ENCODE results near the gene HLF. TPM values are rescaled to one million over a fixed set of nuclear protein-coding genes. Genes with fewer than 3 reads are reported as not detected.

The HLF gene
- total and polyA plus RNA-seq, 4 donors = 8.0 to 59.3 (median 24.6) TPM

GRCh38 chr17:55284944-55285339, 20.2 kb downstream of the HLF start:
- peaks cover 17 to 74% (median 56%) of the 10 kb centered on the region in 4 donors for H3K4me1 ChIP-seq (ENCODE audit: control insufficient read depth in 4 of 4, insufficient read depth in 4 of 4, low read length in 3 of 4)
- 38% methylated on average over 2 of the region's 2 CpGs for WGBS
- peak overlapping the region; percentile 90 to 96 for H3K27ac ChIP-seq (ENCODE audit: low read depth in 1 of 2, low read length in 2 of 2)
- H3K36me3 ChIP-seq (ENCODE audit: control insufficient read depth in 4 of 4, insufficient read depth in 3 of 4, low read depth in 1 of 4, low read length in 3 of 4) = peaks cover 0 to 11% (median 4%) of the 10 kb centered on the region in 4 donors
- TF ChIP-seq REST (IDR thresholded peaks at IDR 0.05) (no peak), FOXA2 (IDR thresholded peaks at IDR 0.05) (no peak), YY1 (IDR thresholded peaks at IDR 0.05) (no peak), NR2F2 (IDR thresholded peaks at IDR 0.05) (no peak), RAD21 (IDR thresholded peaks at IDR 0.05) (no peak), CTCF (IDR thresholded peaks at IDR 0.05; ENCODE audit: low read depth, low read length, missing input control) (no peak), TAF1 (conservative IDR thresholded peaks at IDR 0.05) (no peak), ATF3 (IDR thresholded peaks at IDR 0.05) (no peak), HNF4G (IDR thresholded peaks at IDR 0.05) (no peak), GABPA (IDR thresholded peaks at IDR 0.05 in 1 of 2, conservative IDR thresholded peaks at IDR 0.05 in 1 of 2) (no peak), HNF4A (conservative IDR thresholded peaks at IDR 0.05) (no peak), FOXA1 (IDR thresholded peaks at IDR 0.05) (no peak), JUND (IDR thresholded peaks at IDR 0.05) (no peak), MAX (IDR thresholded peaks at IDR 0.05) (no peak), ZBTB33 (IDR thresholded peaks at IDR 0.05) (no peak), EGR1 (IDR thresholded peaks at IDR 0.05; ENCODE audit: low read depth in 2 of 2) (no peak), SP1 (IDR thresholded peaks at IDR 0.05) (no peak), RXRA (IDR thresholded peaks at IDR 0.05) (no peak)
- H3K27me3 ChIP-seq (ENCODE audit: control insufficient read depth in 4 of 4, insufficient read depth in 4 of 4, low read length in 3 of 4) = no peaks in the 10 kb centered on the region
- H3K4me3 ChIP-seq (ENCODE audit: low read depth in 1 of 3, low read length in 3 of 3) = peak overlapping the region in 1 of 3 donors; percentile 34
- no peak for DNase-seq (ENCODE audit: low spot score)
- peak overlapping the region in 1 of 2 donors; percentile 87 for H3K9ac ChIP-seq (ENCODE audit: low read depth in 1 of 2, low read length in 2 of 2)
- no peaks in the 10 kb centered on the region for H3K9me3 ChIP-seq (ENCODE audit: control insufficient read depth in 4 of 4, low read length in 3 of 4)

Data from liver (tissue), 9 donors.